ENCODE data around the gene SRCAP.

The SRCAP gene

GRCh38 chr16:30698816-30699614 is at the start of gene SRCAP:
Gene SRCAP (plus strand): TSS chr16:30699171. CDS start chr16:30700825, 1,654 bp downstream.
- DNase-seq = peak; percentile 84

GRCh38 chr16:30649725-30650368 is 49.1 kb upstream of the SRCAP start:
- peak; percentile 6 for DNase-seq

GRCh38 chr16:30650369-30651123 is 48.4 kb upstream of the SRCAP start, which contains the start of gene PRR14:
Gene PRR14 (plus strand): TSS chr16:30650960. CDS start chr16:30651646, 686 bp downstream.
- peak; percentile 100 for DNase-seq

GRCh38 chr16:30651124-30652004 is 47.6 kb upstream of the SRCAP start:
- peak; percentile 82 for DNase-seq

GRCh38 chr16:30652005-30652296 is 47.0 kb upstream of the SRCAP start:
- no peak for DNase-seq

DNA sequence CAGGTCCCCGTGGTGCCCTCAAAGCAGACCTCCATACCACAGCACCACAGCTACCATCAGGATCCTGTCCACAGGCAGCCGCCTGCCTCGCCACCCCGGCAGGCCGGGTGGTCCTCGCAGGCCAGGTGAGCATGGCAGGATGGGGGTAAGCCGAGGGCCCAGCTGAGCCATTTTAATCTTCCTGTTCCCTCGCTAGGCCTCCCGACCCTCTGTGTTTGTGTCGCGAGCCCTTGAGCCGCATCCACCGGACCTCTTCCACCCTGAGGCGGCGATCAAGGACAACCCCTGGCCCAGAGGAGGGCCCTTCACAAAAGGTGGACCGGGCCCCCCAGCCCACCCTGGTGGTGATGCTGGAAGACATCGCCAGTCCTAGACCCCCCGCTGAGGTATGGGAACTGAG is 46.3 kb upstream of the SRCAP start:
- DNase-seq = no peak

GRCh38 chr16:30654856-30655255 is 44.1 kb upstream of the SRCAP start:
- no peak for DNase-seq

GRCh38 chr16:30655815-30656347 is 43.1 kb upstream of the SRCAP start:
- DNase-seq = no peak

DNA sequence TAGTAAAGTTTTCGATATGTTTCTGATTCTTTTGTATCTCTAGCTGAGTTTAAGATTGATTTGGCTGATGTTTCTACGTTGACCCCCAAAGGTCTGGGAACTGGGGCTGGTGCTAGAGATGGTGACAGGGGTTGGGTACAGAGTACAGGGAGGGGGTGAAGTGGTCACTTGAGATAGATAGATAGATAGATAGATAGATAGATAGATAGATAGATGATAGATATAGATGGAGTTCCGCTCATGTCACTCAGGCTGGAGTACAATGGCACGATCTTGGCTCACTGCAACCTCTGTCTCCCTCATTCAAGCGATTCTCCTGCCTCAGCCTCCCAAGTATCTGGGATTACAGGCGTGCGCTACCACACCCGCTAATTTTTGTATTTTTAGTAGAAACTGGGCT is 42.6 kb upstream of the SRCAP start:
- DNase-seq = no peak

GRCh38 chr16:30656974-30657865 is 41.8 kb upstream of the SRCAP start:
- no peak for DNase-seq

- peak; percentile 100 for DNase-seq
Observed at GRCh38 chr16:30657866-30658730, 40.9 kb upstream of the SRCAP start, which contains the start of gene FBRS. Gene FBRS (plus strand): TSS chr16:30658431. CDS start chr16:30659519, 1,088 bp downstream.

GRCh38 chr16:30658731-30659506 is 40.1 kb upstream of the SRCAP start:
- peak; percentile 98 for DNase-seq

GRCh38 chr16:30659507-30660423 is 39.2 kb upstream of the SRCAP start:
- peak; percentile 15 for DNase-seq

DNA sequence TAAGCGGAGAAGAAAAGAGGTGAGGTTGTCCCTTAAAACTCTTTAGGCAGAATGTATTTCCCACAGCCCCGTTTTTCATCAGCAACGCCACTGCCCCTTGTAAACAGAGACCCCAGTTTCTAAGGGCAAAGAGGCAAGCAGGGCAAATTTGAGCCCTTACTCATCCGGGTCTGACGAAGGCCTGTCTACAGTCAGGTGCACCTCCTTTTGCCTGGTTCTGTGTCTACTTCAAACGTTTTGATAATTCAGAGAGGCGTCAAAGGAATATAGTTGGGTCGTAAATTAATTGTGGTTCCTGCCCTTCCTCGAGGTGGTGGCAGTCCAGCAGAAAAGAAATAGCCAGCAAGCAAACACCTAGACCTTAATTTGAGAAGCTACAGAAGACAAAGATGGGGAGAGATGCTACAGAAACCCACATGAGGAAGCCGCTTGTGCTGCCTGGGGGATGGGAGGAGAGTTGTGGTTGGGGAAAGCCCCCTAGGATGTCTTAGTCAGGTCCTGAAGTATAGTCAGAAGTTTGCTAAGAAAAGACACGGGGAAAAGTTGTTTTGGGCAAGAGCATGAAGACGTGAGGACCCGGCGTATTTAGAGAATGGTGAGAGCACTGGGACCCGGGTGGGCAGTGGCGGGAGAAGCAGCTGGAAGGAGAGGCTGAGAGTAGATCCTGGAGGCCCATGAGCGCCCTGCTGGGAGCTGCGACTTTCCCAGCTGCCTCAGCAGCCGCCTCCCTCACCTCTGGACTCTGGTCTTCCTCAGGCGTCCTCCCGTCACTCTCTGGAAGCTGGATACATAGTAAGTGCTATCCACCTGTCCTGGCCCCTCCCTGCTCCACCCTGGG is 38.3 kb upstream of the SRCAP start:
- DNase-seq = peak; percentile 85

DNA sequence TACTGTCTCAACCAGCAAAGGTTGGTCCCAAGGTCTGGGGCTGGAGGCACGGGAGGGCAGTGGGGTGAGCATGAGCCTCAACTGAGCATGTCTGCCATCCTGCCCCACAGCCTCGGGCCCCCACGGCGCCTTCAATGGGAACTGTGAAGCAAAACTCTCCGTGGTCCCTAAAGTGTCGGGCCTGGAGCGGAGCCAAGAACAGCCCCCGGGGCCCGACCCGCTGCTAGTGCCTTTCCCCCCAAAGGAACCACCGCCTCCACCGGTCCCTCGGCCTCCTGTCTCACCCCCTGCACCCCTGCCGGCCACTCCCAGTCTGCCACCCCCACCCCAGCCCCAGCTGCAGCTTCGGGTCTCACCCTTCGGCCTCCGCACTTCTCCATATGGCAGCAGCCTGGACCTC is 36.5 kb upstream of the SRCAP start:
- DNase-seq = no peak

DNA sequence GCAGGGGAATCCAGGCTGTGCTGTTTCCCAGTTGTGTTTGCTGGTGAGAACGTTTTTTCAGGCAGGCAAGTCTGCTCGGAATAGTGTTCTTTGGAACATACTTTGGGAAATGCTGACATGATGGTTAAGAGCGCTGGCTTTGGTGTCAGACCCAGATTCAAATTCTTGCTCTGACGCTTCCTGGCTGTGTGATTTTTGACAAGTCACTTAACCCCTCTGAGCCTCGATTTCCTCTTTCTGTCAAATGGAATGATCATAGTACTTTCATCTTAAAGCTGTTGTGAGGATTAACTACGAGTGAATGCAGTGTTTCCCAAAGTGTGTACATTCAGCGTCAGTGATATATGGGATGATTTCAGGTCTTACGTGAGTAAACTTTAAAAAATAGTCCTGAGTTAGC is 35.9 kb upstream of the SRCAP start:
- DNase-seq = no peak

DNA sequence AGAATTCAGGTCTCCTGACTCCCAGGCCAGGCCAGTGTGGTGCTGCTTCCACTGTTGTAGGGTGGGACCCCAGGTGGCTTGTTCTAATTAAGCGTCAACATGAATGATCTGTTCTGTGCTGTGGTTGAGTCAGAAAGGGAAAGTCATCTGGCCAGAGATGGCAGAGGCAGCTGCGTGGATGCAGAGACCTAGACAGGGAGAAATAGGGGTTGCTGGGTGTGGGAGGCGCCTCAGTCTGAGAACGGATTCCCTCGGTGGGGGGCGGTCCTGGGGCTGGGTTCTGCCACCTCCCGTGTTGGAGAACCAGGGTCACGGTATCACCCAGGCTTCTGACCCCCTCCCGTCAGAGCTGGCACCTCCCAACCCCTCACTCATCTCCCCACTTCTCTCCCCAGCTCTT is 35.2 kb upstream of the SRCAP start:
- DNase-seq = no peak

Measured in inflammatory macrophage treated with lipopolysaccharide for 4 hours (primary cell).